ENCODE measurements around the gene SETD1A. TPM values are rescaled to one million over a fixed set of nuclear protein-coding genes. Genes with fewer than 3 reads are reported as not detected.

Gene SETD1A
- total RNA-seq, 2 experiments from 2014 or later: 40.1 to 41.2 TPM

DNA sequence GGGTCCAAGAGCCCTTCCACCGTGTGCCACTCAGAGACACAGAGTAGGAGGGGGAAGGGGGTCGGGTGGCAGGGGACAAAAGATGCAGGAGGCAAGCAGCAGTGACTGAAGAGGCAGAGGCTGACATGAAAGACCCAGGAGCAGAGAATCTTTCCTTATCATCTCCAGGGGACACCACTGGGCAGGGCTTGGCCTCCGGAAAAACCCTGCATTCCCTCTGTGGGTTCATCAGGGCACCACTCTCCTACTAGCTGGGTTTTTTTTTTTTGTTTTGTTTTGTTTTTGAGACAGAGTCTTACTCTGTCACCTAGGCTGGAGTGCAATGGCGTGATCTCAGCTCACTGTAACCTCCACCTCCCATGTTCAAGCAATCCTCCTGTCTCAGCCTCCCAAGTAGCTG, 73.7 kb downstream of the SETD1A start:
- TF ChIP-seq CTCF (IDR thresholded peaks at IDR 0.05): no peak
- H3K4me3 Mint-ChIP-seq: peak overlapping the region; percentile 97
- intact Hi-C loops (cut with DNase I, micrococcal nuclease): loop anchor here in 1 of 2 experiments (2.0 to 5.0 kb wide), 2 partner anchors 106 to 151 kb away; partner anchors contain the start of gene FUS
- no peaks in the 10 kb centered on the region for H3K27me3 Mint-ChIP-seq
- Histone ChIP-seq H3K27me3 (ENCODE audit: control insufficient read depth in 1 of 2, insufficient read depth in 2 of 2, low read length in 2 of 2) (no peaks in the 10 kb centered on the region), H3K27ac (ENCODE audit: low read depth in 1 of 2, low read length in 2 of 2) (no peak overlapping the region), H3K4me3 (ENCODE audit: low read length) (no peak overlapping the region), H3K36me3 (ENCODE audit: insufficient read depth, low read length) (peaks cover 19% of the 10 kb centered on the region), H3K4me1 (ENCODE audit: insufficient read depth, low read length) (peaks cover 26% of the 10 kb centered on the region), H3K9me3 (ENCODE audit: control insufficient read depth in 1 of 2, insufficient read depth in 1 of 2, low read length in 2 of 2) (no peaks in the 10 kb centered on the region)
- peaks cover 23% of the 10 kb centered on the region for H3K4me1 Mint-ChIP-seq (ENCODE audit: low read depth)
- H3K27ac Mint-ChIP-seq: peak overlapping the region; percentile 83
- CTCF ChIA-PET: no interaction called here
- ATAC-seq (ENCODE audit: poor library complexity) (no peak), DNase-seq (no peak)
- POLR2A ChIA-PET: no interaction called here
- H3K36me3 Mint-ChIP-seq (ENCODE audit: low read depth): peaks cover 19% of the 10 kb centered on the region
- H3K9me3 Mint-ChIP-seq: no peaks in the 10 kb centered on the region

DNA sequence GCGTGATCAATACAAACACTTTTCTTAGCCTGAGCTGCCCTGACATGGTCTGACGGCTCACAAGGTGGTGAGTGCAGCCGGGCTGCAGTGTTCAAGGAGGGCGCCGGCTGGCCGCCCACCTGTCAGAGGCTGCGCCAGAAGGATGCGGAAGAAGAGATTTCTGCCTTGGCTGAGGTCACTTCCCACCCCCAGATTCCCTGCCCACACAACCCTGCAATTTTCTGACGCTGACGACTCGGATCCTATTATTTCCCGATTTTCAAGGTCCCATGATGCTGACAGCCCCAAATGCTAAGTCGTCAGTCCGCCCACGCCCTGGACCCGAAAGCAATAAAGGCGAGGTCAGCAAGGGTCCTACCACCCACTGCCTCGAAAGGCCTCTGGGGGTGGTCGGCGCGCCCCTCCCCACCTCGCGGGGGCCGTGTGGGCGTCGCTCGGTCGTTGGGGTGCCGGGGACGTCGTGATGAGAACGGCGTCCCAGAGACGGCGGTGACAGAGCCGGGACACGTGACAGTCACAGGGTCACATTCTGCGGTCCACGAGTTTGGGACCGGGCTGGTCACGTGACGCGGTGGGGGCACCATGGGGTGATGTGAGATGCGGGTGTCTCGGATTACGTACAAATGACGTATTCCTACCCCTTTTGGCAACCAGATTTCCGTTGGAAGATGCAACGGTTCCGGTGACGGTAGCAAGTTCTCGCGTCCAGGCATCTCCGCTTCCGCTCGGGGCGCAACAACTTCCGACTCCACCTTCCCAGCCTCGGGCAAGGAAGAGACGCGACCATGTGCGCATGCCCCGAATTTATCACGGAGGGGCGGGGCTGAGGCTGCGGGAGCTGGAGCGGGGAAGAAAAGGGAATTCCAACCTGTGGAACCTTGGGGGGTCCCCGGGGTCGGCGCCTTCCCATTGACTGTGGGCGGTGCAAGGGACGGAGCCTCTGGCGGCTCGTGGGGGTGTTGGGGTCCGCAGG, 75.5 kb downstream of the SETD1A start, which contains the start of gene STX4:
Gene STX4, plus strand, starts transcription at position 823 of the 973 bp plus-strand sequence. CDS start 248 bp downstream, outside the sequence.
- ChIA-PET POLR2A (interaction anchor here (0.6 to 4.7 kb wide), 8 partner anchors 33 to 427 kb away, joined by 3 to 41 read pairs (median 4); partner anchors contain the start of genes ARMC5, FUS, KAT8 and ZNF646), CTCF (interaction anchor here (1.0 to 1.8 kb wide), 4 partner anchors 41 to 63 kb away, joined by 3 to 5 read pairs (median 4); partner anchors contain the start of genes HSD3B7, ZNF646 and ZNF668)
- peaks cover 26% of the 10 kb centered on the region for H3K4me1 ChIP-seq (ENCODE audit: insufficient read depth, low read length)
- intact Hi-C loops (cut with DNase I, micrococcal nuclease): loop anchor here (1.0 to 5.0 kb wide), 7 partner anchors 40 to 149 kb away; partner anchors contain the start of genes FBXL19 (in 1 of the 2), FUS (in 1 of the 2), HSD3B7 (in 1 of the 2) and SETD1A (in 1 of the 2)
- peaks cover 27% of the 10 kb centered on the region for H3K4me1 Mint-ChIP-seq (ENCODE audit: low read depth)
- H3K27me3 Mint-ChIP-seq: no peaks in the 10 kb centered on the region
- H3K4me3 Mint-ChIP-seq: peak within 1 kb of the TSS; percentile 97
- ATAC-seq (ENCODE audit: poor library complexity) (peak; percentile 81), DNase-seq (peak; percentile 93 to 100 (median 96))
- TF ChIP-seq CTCF (IDR thresholded peaks at IDR 0.05): no peak
- H3K4me3 ChIP-seq (ENCODE audit: low read length): peak within 1 kb of the TSS; percentile 95
- H3K9me3 Mint-ChIP-seq: no peaks in the 10 kb centered on the region
- H3K27me3 ChIP-seq (ENCODE audit: control insufficient read depth in 1 of 2, insufficient read depth in 2 of 2, low read length in 2 of 2): no peaks in the 10 kb centered on the region
- no peaks in the 10 kb centered on the region for H3K9me3 ChIP-seq (ENCODE audit: control insufficient read depth in 1 of 2, insufficient read depth in 1 of 2, low read length in 2 of 2)
- peaks cover 27% of the 10 kb centered on the region for H3K36me3 ChIP-seq (ENCODE audit: insufficient read depth, low read length)
- peaks cover 30% of the 10 kb centered on the region for H3K36me3 Mint-ChIP-seq (ENCODE audit: low read depth)
- H3K27ac ChIP-seq (ENCODE audit: low read depth in 1 of 2, low read length in 2 of 2): peak within 1 kb of the TSS; percentile 93 to 96
- peak within 1 kb of the TSS; percentile 83 for H3K27ac Mint-ChIP-seq

All from CD4-positive, alpha-beta T cell (primary cell).